ENCODE measurements around the gene OTOA.

The OTOA gene

GRCh38 chr16:21652453-21652852 is 11.3 kb upstream of the OTOA start, which contains the start of gene IGSF6:
Gene IGSF6, minus strand, starts transcription at chr16:21652608. Its CDS starts 10 bp downstream, at chr16:21652598.
- no peaks in the 10 kb centered on the region for H3K9me3 ChIP-seq (ENCODE audit: control insufficient read depth, low read length)
- 92 to 98% methylated on average over 6 of the region's 6 CpGs for WGBS, 2 experiments (ENCODE audit: insufficient coverage in 2 of 2)
- no peaks in the 10 kb centered on the region for H3K4me1 ChIP-seq (ENCODE audit: control insufficient read depth, insufficient read depth, low read length, poor library complexity, severe bottlenecking)

GRCh38 chr16:21653571-21653970 is 10.2 kb upstream of the OTOA start:
- Histone ChIP-seq H3K4me3 (ENCODE audit: extremely low read depth, insufficient read depth, low read length, poor library complexity, severe bottlenecking) (no peak overlapping the region), H3K27ac (ENCODE audit: low read depth, low read length, severe bottlenecking) (no peak overlapping the region), H3K36me3 (ENCODE audit: control insufficient read depth, insufficient read depth, low read length) (peaks cover 15% of the 10 kb centered on the region), H3K9me3 (ENCODE audit: control insufficient read depth, low read length) (no peaks in the 10 kb centered on the region), H3K4me1 (ENCODE audit: control insufficient read depth, insufficient read depth, low read length, poor library complexity, severe bottlenecking) (no peaks in the 10 kb centered on the region)
- 84 to 93% methylated on average over 4 of the region's 5 CpGs for WGBS, 2 experiments (ENCODE audit: insufficient coverage in 2 of 2)

More at GRCh38 chr16:21652453-21652852, 11.3 kb upstream of the OTOA start, which contains the start of gene IGSF6:
- Histone ChIP-seq H3K27ac (ENCODE audit: low read depth, low read length, severe bottlenecking) (no peak within 1 kb of the TSS), H3K4me3 (ENCODE audit: extremely low read depth, insufficient read depth, low read length, poor library complexity, severe bottlenecking) (no peak within 1 kb of the TSS), H3K36me3 (ENCODE audit: control insufficient read depth, insufficient read depth, low read length) (peaks cover 21% of the 10 kb centered on the region)

- peaks cover 9% of the 10 kb centered on the region for H3K36me3 ChIP-seq (ENCODE audit: control insufficient read depth, insufficient read depth, low read length)
These were observed 9.3 kb upstream of the OTOA start for GRCh38 chr16:21654466-21654865.

GRCh38 chr16:21654881-21655280 is 8.9 kb upstream of the OTOA start:
- Histone ChIP-seq H3K27ac (ENCODE audit: low read depth, low read length, severe bottlenecking) (no peak overlapping the region), H3K4me1 (ENCODE audit: control insufficient read depth, insufficient read depth, low read length, poor library complexity, severe bottlenecking) (no peaks in the 10 kb centered on the region), H3K4me3 (ENCODE audit: extremely low read depth, insufficient read depth, low read length, poor library complexity, severe bottlenecking) (no peak overlapping the region), H3K36me3 (ENCODE audit: control insufficient read depth, insufficient read depth, low read length) (peaks cover 6% of the 10 kb centered on the region), H3K9me3 (ENCODE audit: control insufficient read depth, low read length) (no peaks in the 10 kb centered on the region)
- WGBS, 2 experiments (ENCODE audit: insufficient coverage in 2 of 2), result 73 to 82% methylated on average over 1 to 2 of the region's 2 CpGs

More at GRCh38 chr16:21654466-21654865, 9.3 kb upstream of the OTOA start:
- no peaks in the 10 kb centered on the region for H3K4me1 ChIP-seq (ENCODE audit: control insufficient read depth, insufficient read depth, low read length, poor library complexity, severe bottlenecking)
- WGBS, 2 experiments (ENCODE audit: insufficient coverage in 2 of 2), result no CpG with 5 or more reads among the region's 1 CpG
- no peaks in the 10 kb centered on the region for H3K9me3 ChIP-seq (ENCODE audit: control insufficient read depth, low read length)
- no peak overlapping the region for H3K27ac ChIP-seq (ENCODE audit: low read depth, low read length, severe bottlenecking)
- H3K4me3 ChIP-seq (ENCODE audit: extremely low read depth, insufficient read depth, low read length, poor library complexity, severe bottlenecking), result no peak overlapping the region

- WGBS, 2 experiments (ENCODE audit: insufficient coverage in 2 of 2), result 83% methylated on average over 1 of the region's 4 CpGs; no CpG with 5 or more reads in 1 of the 2 experiments
- no peak overlapping the region for H3K27ac ChIP-seq (ENCODE audit: low read depth, low read length, severe bottlenecking)
- H3K4me1 ChIP-seq (ENCODE audit: control insufficient read depth, insufficient read depth, low read length, poor library complexity, severe bottlenecking), result no peaks in the 10 kb centered on the region
- H3K4me3 ChIP-seq (ENCODE audit: extremely low read depth, insufficient read depth, low read length, poor library complexity, severe bottlenecking), result no peak overlapping the region
- H3K9me3 ChIP-seq (ENCODE audit: control insufficient read depth, low read length), result no peaks in the 10 kb centered on the region
- peaks cover 6% of the 10 kb centered on the region for H3K36me3 ChIP-seq (ENCODE audit: control insufficient read depth, insufficient read depth, low read length)
These were observed 6.7 kb upstream of the OTOA start for GRCh38 chr16:21656795-21657768.

GRCh38 chr16:21659124-21659523 is 4.6 kb upstream of the OTOA start:
- WGBS, 2 experiments (ENCODE audit: insufficient coverage in 2 of 2), result 100% methylated on average over 1 of the region's 4 CpGs; no CpG with 5 or more reads in 1 of the 2 experiments
- no peaks in the 10 kb centered on the region for H3K4me1 ChIP-seq (ENCODE audit: control insufficient read depth, insufficient read depth, low read length, poor library complexity, severe bottlenecking)
- H3K9me3 ChIP-seq (ENCODE audit: control insufficient read depth, low read length), result no peaks in the 10 kb centered on the region
- peaks cover 6% of the 10 kb centered on the region for H3K36me3 ChIP-seq (ENCODE audit: control insufficient read depth, insufficient read depth, low read length)
- H3K27ac ChIP-seq (ENCODE audit: low read depth, low read length, severe bottlenecking), result no peak overlapping the region
- no peak overlapping the region for H3K4me3 ChIP-seq (ENCODE audit: extremely low read depth, insufficient read depth, low read length, poor library complexity, severe bottlenecking)

GRCh38 chr16:21664801-21665492 is 1.2 kb downstream of the OTOA start:
- no peaks in the 10 kb centered on the region for H3K9me3 ChIP-seq (ENCODE audit: control insufficient read depth, low read length)
- no peak overlapping the region for H3K27ac ChIP-seq (ENCODE audit: low read depth, low read length, severe bottlenecking)
- WGBS, 2 experiments (ENCODE audit: insufficient coverage in 2 of 2), result 93 to 95% methylated on average over 3 to 7 of the region's 10 CpGs
- no peak overlapping the region for H3K4me3 ChIP-seq (ENCODE audit: extremely low read depth, insufficient read depth, low read length, poor library complexity, severe bottlenecking)
- H3K4me1 ChIP-seq (ENCODE audit: control insufficient read depth, insufficient read depth, low read length, poor library complexity, severe bottlenecking), result no peaks in the 10 kb centered on the region
- H3K36me3 ChIP-seq (ENCODE audit: control insufficient read depth, insufficient read depth, low read length), result no peaks in the 10 kb centered on the region

- Histone ChIP-seq H3K4me1 (ENCODE audit: control insufficient read depth, insufficient read depth, low read length, poor library complexity, severe bottlenecking) (no peaks in the 10 kb centered on the region), H3K4me3 (ENCODE audit: extremely low read depth, insufficient read depth, low read length, poor library complexity, severe bottlenecking) (no peak overlapping the region), H3K27ac (ENCODE audit: low read depth, low read length, severe bottlenecking) (peak overlapping the region; percentile 59), H3K9me3 (ENCODE audit: control insufficient read depth, low read length) (no peaks in the 10 kb centered on the region), H3K36me3 (ENCODE audit: control insufficient read depth, insufficient read depth, low read length) (no peaks in the 10 kb centered on the region)
- 39 to 42% methylated on average over 3 of the region's 3 CpGs for WGBS, 2 experiments (ENCODE audit: insufficient coverage in 2 of 2)
These were observed 3.0 kb downstream of the OTOA start for GRCh38 chr16:21666772-21667171.

GRCh38 chr16:21667575-21667974 is 3.8 kb downstream of the OTOA start:
- Histone ChIP-seq H3K27ac (ENCODE audit: low read depth, low read length, severe bottlenecking) (no peak overlapping the region), H3K36me3 (ENCODE audit: control insufficient read depth, insufficient read depth, low read length) (no peaks in the 10 kb centered on the region), H3K9me3 (ENCODE audit: control insufficient read depth, low read length) (no peaks in the 10 kb centered on the region), H3K4me1 (ENCODE audit: control insufficient read depth, insufficient read depth, low read length, poor library complexity, severe bottlenecking) (no peaks in the 10 kb centered on the region), H3K4me3 (ENCODE audit: extremely low read depth, insufficient read depth, low read length, poor library complexity, severe bottlenecking) (no peak overlapping the region)
- WGBS, 2 experiments (ENCODE audit: insufficient coverage in 2 of 2), result 100% methylated on average over 2 to 3 of the region's 3 CpGs

- H3K4me1 ChIP-seq (ENCODE audit: control insufficient read depth, insufficient read depth, low read length, poor library complexity, severe bottlenecking), result no peaks in the 10 kb centered on the region
- H3K36me3 ChIP-seq (ENCODE audit: control insufficient read depth, insufficient read depth, low read length), result no peaks in the 10 kb centered on the region
- WGBS, 2 experiments (ENCODE audit: insufficient coverage in 2 of 2), result 73 to 80% methylated on average over 1 to 3 of the region's 3 CpGs
- no peak overlapping the region for H3K4me3 ChIP-seq (ENCODE audit: extremely low read depth, insufficient read depth, low read length, poor library complexity, severe bottlenecking)
- no peaks in the 10 kb centered on the region for H3K9me3 ChIP-seq (ENCODE audit: control insufficient read depth, low read length)
- no peak overlapping the region for H3K27ac ChIP-seq (ENCODE audit: low read depth, low read length, severe bottlenecking)
These were observed 9.7 kb downstream of the OTOA start for GRCh38 chr16:21673469-21673868.
